Glutamatergic neuron (in vitro differentiated cells): ENCODE results near the gene VPS37B. TPM values are rescaled to one million over a fixed set of nuclear protein-coding genes. Genes with fewer than 3 reads are reported as not detected.

ENCODE experiments used
- DNase-seq: peaks from one replicate; pipeline ENCODE4 v3.0.0; 2022
- H3K27ac Mint-ChIP-seq: one replicate; pipeline ENCODE4 v1.8.0; 2020; ENCODE audit warnings: mild to moderate bottlenecking, mixed read lengths, inconsistent platforms; ENCODE audit not compliant: unreplicated experiment
- H3K27me3 Mint-ChIP-seq: one replicate; pipeline ENCODE4 v1.8.0; 2020; ENCODE audit warnings: mild to moderate bottlenecking, moderate library complexity, mixed read lengths, inconsistent platforms; ENCODE audit not compliant: unreplicated experiment
- H3K36me3 Mint-ChIP-seq: one replicate; pipeline ENCODE4 v1.8.0; 2020; ENCODE audit warnings: mild to moderate bottlenecking, mixed read lengths, inconsistent platforms; ENCODE audit not compliant: unreplicated experiment
- H3K4me1 Mint-ChIP-seq: one replicate; pipeline ENCODE4 v1.8.0; 2020; ENCODE audit warnings: mild to moderate bottlenecking, low read depth, mixed read lengths, inconsistent platforms; ENCODE audit not compliant: unreplicated experiment
- H3K4me3 Mint-ChIP-seq: one replicate; pipeline ENCODE4 v1.8.0; 2020; ENCODE audit warnings: mild to moderate bottlenecking, mixed read lengths, inconsistent platforms; ENCODE audit not compliant: unreplicated experiment
- H3K9me3 Mint-ChIP-seq: one replicate; pipeline ENCODE4 v1.8.0; 2020; ENCODE audit warnings: mild to moderate bottlenecking, moderate library complexity, mixed read lengths, inconsistent platforms; ENCODE audit not compliant: unreplicated experiment
- CTCF ChIP-seq: fragments of 200-600 bp; sonication (generic); IDR thresholded peaks from one replicate; pipeline ENCODE4 v1.5.0; 2021; ENCODE audit not compliant: partially characterized antibody, unreplicated experiment
- total RNA-seq: library from RNA; stranded (reverse); fragmentation: NEBNext Ultra II Directional; extraction: Animal tissue kit (Norgen Biotek cat#: 25700); gene quantifications from one replicate; pipeline ENCODE4 v1.2.1, GENCODE V29; 2021; ENCODE audit not compliant: unreplicated experiment

VPS37B gene
- total RNA-seq, 1 donor from 2014 or later: 19.7 TPM

- H3K4me1 Mint-ChIP-seq: peaks cover 13% of the 10 kb centered on the region
- peaks cover 8% of the 10 kb centered on the region for H3K27me3 Mint-ChIP-seq
- TF ChIP-seq CTCF: no peak
- no peaks in the 10 kb centered on the region for H3K36me3 Mint-ChIP-seq
- DNase-seq: no peak
- H3K4me3 Mint-ChIP-seq: no peak overlapping the region
- no peak overlapping the region for H3K27ac Mint-ChIP-seq
- H3K9me3 Mint-ChIP-seq: peaks cover 5% of the 10 kb centered on the region
Measured at GRCh38 chr12:122841544-122842321, 54.2 kb downstream of the VPS37B start.

- no peak overlapping the region for H3K4me3 Mint-ChIP-seq
- no peak for TF ChIP-seq CTCF
- peaks cover 5% of the 10 kb centered on the region for H3K36me3 Mint-ChIP-seq
- peaks cover 18% of the 10 kb centered on the region for H3K4me1 Mint-ChIP-seq
- H3K27ac Mint-ChIP-seq: no peak overlapping the region
- no peak for DNase-seq
- H3K9me3 Mint-ChIP-seq: peaks cover 5% of the 10 kb centered on the region
- peaks cover 8% of the 10 kb centered on the region for H3K27me3 Mint-ChIP-seq
Measured at GRCh38 chr12:122840580-122841513, 55.1 kb downstream of the VPS37B start.

- H3K9me3 Mint-ChIP-seq: peaks cover 5% of the 10 kb centered on the region
- peaks cover 5% of the 10 kb centered on the region for H3K36me3 Mint-ChIP-seq
- peaks cover 18% of the 10 kb centered on the region for H3K4me1 Mint-ChIP-seq
- H3K4me3 Mint-ChIP-seq: no peak overlapping the region
- no peak for DNase-seq
- peaks cover 8% of the 10 kb centered on the region for H3K27me3 Mint-ChIP-seq
- no peak overlapping the region for H3K27ac Mint-ChIP-seq
- TF ChIP-seq CTCF: no peak
Measured at GRCh38 chr12:122839907-122840554, 55.9 kb downstream of the VPS37B start.

- TF ChIP-seq CTCF: no peak
- H3K9me3 Mint-ChIP-seq: peaks cover 10% of the 10 kb centered on the region
- peaks cover 21% of the 10 kb centered on the region for H3K4me1 Mint-ChIP-seq
- no peak overlapping the region for H3K4me3 Mint-ChIP-seq
- peaks cover 14% of the 10 kb centered on the region for H3K27me3 Mint-ChIP-seq
- H3K36me3 Mint-ChIP-seq: peaks cover 5% of the 10 kb centered on the region
- no peak overlapping the region for H3K27ac Mint-ChIP-seq
- DNase-seq: no peak
Measured at GRCh38 chr12:122838841-122839240, 57.1 kb downstream of the VPS37B start.
